Measurements from ENCODE around the gene UBA1.
"Not testable (repeated sequence)": the region's sequence is repeated elsewhere in the genome, so short reads cannot be mapped to it uniquely, and the experiment has no call there.

The UBA1 gene

DNA sequence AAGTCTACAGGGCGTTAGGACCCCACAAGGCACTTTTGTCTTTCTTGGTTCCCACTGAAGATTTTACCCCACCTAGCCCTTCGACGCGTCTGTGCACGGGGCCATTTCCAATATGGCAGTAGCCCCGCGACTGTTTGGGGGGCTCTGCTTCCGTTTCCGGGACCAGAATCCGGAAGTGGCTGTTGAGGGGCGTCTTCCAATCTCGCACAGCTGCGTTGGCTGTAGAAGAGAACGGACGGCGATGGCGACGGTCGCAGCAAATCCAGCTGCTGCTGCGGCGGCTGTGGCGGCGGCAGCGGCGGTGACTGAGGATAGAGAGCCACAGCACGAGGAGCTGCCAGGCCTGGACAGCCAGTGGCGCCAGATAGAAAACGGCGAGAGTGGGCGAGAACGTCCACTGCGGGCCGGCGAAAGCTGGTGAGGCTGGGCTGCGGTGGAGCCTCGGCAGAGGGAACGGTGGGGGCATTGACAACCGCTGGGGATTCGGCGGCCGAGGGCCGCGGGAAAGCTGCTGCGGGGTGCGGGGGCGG is 39.2 kb downstream of the UBA1 start, which contains the start of gene USP11:
Gene USP11, plus strand, starts transcription at position 207 of the 530 bp plus-strand sequence. Its CDS starts 35 bp downstream, at position 242.
- no peak for DNase-seq

DNA sequence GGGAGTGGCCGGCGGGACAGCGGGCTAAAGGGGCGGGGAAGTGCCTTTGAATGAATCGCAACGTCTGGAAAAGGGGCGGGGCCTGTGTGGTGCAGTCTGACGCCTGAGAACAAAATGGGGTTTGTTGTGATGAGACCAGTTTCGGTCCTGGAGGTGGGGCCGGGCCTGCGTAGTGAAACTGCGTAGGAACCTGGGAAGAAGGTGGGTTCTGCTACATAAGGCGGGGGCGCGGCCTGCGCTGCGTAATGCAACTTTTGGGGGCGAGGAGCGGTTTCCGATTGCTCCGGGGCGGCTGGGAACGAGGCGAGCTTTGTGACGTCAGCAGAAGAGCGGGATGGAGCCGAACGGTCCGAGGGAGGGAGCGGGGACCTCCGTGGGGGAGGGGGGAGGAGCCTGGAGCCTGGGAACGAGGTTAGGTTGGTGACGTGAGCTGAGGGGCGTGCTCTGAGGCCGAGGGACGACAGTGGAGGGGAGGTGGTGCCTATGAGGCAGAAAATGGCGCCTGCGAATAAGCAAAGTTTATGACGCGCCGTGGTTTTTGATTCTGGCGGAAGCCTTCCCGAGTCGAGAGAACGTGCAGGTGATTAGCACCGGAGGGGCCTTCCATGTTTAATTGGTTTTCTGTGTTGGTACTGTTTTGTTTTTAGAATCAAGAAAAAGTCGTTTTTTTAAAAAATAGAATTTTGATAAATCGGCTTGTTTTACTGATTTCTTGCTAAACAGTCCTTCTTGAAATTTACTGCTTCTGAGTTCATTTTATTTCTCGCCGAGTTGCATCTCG is 39.9 kb downstream of the UBA1 start:
- peak; percentile 85 for DNase-seq

DNA sequence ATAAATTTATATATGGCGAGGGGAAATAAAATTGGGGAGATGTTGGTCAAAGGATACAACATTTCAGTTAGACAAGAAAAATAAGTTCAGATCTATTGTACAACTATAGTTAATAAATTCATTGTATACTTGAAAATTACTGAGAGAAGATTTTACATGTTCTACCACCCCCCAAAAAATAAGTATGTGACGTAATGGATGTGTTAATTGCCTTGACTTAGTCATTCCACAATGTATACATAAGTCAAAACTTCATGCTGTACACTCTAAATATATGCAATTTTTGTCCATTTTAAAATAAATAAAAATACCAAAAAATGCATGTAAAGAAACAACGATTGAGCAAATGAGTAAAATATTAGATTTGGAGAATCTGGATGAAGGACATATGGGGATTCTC is 41.0 kb downstream of the UBA1 start:
- DNase-seq, result no peak

DNA sequence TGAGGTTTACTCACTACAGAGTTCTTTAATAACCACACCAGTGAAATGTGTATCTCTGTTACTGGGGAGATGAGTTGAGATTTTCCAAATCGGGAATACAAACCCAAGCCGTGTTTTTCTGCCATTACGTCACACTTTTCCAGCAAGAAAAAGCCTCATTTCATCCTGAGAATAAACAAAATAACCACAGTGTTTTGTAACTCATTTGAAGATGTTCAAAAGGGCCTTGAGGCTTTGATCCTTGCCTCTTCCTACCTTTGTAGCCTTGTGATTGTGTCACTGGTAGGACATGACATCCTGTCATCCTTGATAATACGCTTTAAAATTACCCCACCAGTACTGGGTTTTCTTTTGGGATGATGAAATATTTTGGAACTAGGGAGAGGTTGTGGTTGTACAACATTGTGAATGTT is 42.1 kb downstream of the UBA1 start:
- DNase-seq, result no peak

DNA sequence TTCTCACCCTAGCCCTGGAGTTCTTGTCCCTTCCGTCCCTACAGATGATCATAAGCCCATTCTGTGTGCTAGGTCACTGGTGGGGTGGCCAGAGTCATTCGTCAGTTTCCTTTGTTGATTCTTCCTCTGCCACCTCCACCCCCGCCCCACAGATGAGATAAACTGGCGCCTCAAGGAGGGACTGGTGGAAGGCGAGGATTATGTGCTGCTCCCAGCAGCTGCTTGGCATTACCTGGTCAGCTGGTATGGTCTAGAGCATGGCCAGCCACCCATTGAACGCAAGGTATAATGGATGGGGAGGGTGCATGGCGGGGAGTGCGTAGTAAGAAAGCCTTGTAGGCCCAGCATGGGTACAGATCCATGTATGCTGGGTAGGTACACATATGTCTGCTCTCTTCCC is 45.6 kb downstream of the UBA1 start:
- DNase-seq, result no peak

DNA sequence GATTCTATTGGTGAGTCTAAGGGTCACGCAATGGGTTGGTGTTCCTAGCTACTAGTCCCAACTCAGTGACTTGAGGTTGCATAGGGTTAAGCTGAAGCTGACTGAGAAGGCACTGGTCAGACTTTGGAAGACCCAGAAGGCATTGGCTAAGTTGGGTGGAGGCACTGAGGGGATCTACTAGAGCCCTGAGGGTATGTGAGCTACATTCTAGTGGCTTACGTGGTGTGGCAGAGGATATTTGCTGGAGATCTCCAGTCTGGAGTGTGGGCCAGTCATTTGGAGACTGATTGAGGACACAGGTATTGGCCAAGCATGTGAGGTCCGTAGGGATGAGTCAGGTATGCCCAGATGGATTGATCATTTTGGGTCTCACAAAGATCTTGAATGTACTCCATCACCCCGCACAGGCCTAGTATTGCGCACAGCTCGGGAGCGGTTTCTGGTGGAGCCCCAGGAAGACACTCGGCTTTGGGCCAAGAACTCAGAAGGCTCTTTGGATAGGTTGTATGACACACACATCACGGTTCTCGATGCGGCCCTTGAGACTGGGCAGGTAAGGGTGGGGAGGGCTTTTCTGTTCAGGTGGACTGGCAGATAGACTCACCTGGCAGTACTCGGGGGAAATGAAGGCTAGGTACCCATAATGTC is 46.4 kb downstream of the UBA1 start:
- no peak for DNase-seq

DNA sequence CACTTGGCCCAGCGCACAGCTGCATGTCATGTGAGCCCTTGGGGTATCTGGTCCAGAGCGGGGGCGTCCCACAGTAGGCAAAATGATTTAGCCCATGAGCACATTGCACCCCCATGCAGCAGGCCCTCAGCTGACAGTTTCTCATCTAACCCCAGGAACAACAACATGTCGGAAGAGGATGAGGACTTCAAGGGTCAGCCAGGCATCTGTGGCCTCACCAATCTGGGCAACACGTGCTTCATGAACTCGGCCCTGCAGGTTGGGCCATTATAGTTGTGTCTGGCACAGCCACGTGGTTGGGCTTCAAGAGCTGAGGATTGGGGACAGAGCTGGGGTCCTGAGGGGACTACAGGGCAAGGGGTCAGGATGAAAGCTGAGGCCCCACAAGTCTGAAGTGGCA is 47.0 kb downstream of the UBA1 start:
- DNase-seq, result no peak

DNA sequence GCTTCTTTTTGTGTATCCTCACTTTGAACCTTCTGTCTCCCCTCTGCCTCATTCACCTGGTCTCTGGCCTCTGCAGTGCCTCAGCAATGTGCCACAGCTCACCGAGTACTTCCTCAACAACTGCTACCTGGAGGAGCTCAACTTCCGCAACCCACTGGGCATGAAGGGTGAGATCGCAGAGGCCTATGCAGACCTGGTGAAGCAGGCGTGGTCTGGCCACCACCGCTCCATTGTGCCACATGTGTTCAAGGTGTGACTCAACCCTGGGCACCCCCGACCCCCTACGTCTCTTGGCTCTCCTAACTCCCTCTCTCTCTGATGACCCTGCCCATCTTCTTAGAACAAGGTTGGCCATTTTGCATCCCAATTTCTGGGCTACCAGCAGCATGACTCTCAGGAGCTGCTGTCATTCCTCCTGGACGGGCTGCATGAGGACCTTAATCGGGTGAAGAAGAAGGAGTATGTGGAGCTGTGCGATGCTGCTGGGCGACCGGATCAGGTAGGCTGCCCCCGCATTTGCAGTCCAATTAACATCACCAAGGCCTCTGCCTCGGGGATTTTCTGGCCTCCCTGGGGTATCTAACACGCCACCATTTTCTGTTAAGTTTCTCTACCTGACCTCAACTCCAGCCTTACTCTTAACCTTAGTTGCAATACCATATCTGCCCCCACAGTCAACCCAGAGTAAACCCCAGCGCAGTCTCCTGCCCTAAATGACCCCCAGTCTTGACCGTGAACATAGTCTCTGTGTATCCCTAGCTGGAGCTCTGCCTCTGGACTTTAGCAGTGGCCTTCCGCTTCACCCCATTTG is 47.8 kb downstream of the UBA1 start:
- DNase-seq, result no peak

DNA sequence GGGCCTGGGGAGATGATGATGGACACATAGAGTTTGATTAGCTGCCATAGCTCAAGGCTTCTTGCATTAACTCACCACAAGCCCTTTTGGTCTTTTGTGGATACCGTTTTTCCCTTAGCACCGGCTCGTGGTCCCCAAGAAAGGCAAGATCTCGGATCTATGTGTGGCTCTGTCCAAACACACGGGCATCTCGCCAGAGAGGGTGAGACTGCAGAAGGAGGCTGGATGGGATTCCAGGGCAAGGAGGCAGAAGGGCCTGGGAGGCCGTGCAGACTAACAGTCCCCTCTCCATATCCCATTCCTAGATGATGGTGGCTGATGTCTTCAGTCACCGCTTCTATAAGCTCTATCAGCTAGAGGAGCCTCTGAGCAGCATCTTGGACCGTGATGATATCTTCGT is 48.7 kb downstream of the UBA1 start:
- DNase-seq, result no peak

DNA sequence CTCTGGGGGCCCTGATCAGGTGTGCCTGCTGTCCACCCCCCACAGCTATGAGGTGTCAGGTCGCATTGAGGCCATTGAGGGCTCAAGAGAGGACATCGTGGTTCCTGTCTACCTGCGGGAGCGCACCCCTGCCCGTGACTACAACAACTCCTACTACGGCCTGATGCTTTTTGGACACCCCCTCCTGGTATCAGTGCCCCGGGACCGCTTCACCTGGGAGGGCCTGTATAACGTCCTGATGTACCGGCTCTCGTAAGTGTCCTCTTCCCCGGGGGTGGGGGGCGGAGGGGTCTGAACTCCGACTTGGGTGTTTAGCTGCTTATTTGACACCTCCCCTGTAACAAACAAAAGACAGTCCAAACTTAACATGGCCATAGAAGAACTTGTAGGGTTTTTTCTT is 49.7 kb downstream of the UBA1 start:
- DNase-seq, result no peak

DNA sequence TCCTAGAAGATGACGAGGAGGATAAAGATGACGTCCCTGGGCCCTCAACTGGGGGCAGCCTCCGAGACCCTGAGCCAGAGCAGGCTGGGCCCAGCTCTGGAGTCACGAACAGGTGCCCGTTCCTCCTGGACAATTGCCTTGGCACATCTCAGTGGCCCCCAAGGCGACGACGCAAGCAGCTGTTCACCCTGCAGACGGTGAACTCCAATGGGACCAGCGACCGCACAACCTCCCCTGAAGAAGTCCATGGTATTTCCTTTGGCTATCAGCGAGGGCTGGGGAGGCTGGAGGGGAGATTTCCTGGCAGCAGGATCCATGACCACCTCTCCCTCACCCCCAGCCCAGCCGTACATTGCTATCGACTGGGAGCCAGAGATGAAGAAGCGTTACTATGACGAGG is 51.0 kb downstream of the UBA1 start:
- no peak for DNase-seq

DNA sequence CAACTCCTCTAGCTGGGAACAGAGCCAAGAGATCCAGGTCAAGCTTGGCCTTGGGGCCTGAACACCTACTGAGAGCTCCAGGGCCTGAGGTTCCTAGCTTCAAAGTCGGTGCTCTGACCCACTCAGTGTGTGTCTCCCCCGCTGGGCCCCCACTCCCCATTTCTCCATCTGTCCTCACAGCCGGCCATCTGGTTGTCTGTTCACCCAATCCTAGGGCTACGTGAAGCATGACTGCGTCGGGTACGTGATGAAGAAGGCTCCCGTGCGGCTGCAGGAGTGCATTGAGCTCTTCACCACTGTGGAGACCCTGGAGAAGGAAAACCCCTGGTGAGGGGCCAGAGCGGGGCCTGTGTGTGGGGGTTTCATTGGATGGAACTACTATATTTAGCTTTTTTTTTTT is 51.5 kb downstream of the UBA1 start:
- no peak for DNase-seq

DNA sequence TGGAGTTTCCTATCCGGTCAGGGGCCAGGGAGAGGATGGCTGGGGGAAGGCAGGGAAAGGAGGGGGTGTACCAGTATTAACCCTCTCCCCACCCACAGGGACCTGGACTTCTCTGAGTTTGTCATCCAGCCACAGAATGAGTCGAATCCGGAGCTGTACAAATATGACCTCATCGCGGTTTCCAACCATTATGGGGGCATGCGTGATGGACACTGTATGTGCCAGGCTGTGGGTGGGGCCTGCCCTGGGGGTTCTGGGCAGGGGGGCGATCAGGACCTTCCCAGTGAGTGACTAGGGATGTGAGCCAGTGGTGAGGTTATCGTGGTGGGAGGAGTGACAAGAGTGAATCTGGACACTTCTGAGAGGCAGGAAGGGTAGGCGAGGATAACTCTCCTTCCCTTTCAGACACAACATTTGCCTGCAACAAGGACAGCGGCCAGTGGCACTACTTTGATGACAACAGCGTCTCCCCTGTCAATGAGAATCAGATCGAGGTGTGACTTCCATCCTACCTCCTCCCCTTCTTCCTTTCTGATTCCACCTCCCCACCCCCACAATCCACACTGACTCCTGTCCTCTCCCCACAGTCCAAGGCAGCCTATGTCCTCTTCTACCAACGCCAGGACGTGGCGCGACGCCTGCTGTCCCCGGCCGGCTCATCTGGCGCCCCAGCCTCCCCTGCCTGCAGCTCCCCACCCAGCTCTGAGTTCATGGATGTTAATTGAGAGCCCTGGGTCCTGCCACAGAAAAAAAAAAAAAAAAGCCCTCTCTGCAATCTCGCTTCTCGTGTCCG is 53.8 kb downstream of the UBA1 start:
- DNase-seq, result no peak

DNA sequence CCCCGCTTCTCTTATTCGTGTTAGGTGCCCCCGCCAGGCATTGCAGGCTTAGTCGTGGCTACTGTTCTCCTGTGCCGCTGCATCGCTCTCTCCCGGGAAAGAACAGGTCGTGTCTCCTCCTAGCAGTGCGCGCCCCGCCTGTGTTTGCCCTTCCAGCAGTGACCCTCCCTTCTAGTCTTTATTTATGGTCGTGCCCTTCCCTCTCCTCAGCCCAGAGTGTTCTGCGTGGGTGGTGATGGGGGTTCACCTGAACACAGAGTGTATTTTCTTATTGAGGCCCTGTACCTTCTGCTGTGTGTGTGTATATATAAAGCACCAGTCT is 54.3 kb downstream of the UBA1 start:
- DNase-seq, result no peak

DNA sequence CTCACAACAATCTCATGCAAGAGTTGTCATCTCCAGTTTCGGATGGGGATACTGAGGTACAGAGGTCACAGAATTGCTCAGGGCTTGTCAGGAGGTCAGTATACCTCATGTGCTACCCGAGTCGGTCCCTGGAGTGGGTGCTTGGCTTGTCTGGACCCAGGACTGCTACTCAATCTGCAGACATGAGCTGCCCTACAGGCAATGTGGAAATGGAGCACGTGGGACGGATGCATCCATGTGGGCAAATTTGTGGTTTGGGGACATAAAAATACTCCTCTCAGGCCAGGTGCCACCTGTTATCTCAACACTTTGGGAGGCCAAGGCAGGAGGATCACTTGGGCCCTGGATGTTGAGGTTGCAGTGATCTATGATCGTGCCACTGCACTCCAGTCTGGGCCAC is 54.9 kb downstream of the UBA1 start:
- no peak for DNase-seq

DNA sequence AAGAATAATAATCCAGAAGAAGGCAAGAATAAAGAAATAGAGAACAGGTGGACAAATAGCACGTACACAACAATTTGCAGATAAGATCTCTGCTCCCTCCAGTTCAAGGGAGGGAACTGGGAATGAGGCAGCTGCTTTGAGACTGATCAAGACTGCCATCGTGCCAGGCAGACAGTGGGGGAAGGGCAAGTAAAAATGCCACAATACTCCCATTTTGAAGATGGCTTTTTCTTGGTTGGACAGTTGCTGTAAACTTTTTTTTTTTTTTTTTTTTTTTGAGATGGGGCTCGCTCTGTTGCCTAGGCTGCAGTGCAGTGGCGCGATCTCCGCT is 56.4 kb downstream of the UBA1 start:
- no peak for DNase-seq

DNA sequence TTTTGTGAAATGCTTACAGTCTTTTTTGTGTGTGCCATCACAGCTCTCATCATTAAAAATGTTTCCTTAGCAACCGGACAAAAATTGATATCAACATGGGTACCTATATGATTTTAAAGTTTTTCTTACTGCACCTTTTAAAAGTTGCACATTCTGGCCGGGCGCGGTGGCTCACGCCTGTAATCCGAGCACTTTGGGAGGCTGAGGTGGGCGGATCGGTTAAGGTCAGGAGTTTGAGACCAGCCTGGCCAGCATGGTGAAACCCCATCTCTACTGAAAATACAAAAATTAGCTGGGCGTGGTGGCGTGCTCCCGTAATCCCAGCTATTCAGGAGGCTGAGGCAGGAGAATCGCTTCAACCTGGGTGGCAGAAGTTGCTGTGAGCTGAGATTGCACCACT is 64.0 kb downstream of the UBA1 start:
- not testable (repeated sequence) for DNase-seq
